HCT116 (cell line): ENCODE data around the gene LRP11. TPM values are rescaled to one million over a fixed set of nuclear protein-coding genes. Genes with fewer than 3 reads are reported as not detected.

ENCODE experiments used
- ATAC-seq: fragments of 200-7000 bp; cut with Tn5 transposase; 2 replicates; pipeline ENCODE4 v1.9.1; 2020; ENCODE audit warnings: mild to moderate bottlenecking, moderate library complexity
- BruUV-seq: library from RNA; stranded (reverse); fragments of 400-500 nt; replicated peaks from 2 replicates; lab custom pipeline; 2021; lab: Mats Ljungman, UMichigan
- CTCF ChIA-PET: fragments of 300-600 bp; sonication (Branson Sonifier 250); formaldehyde crosslinking; loops from one replicate; lab custom pipeline; 2021; ENCODE audit warnings: antibody characterized with exemption; lab: Charles Lee
- POLR2A ChIA-PET: fragments of 300-600, 350-600 bp; sonication (Branson Sonifier 250); formaldehyde crosslinking; loops from one replicate; lab custom pipeline; 2021; ENCODE audit warnings: antibody characterized with exemption; lab: Charles Lee
- RAD21 ChIA-PET, 2 experiments: fragments of 300-600 bp; sonication (Branson Sonifier 250); formaldehyde crosslinking; loops; one replicate each; lab custom pipeline; 2023; ENCODE audit warnings: low total read pairs in 2 of 2; ENCODE audit not compliant: uncharacterized antibody in 2 of 2, unreplicated experiment in 2 of 2, low non-redundant PET in 1 of 2; lab: Charles Lee
- DNase-seq: peaks from one replicate; pipeline ENCODE4 v3.0.0-alpha.2; 2010; ENCODE audit warnings: low read depth, low spot score
- H2AFZ ChIP-seq: fragments of 200-600 bp; shearing (Covaris generic), sonication (generic); 2 replicates; pipeline ENCODE4 v1.6.1; 2017; ENCODE audit warnings: low read depth, mixed run types, mixed read lengths, antibody characterized with exemption, low read length; ENCODE audit not compliant: poor library complexity, severe bottlenecking
- H3K27ac ChIP-seq: 2 replicates; pipeline ENCODE4 v1.5.1; 2012; ENCODE audit warnings: low read depth, low read length
- H3K27me3 ChIP-seq: fragments of 200-600 bp; sonication (generic); 2 replicates; pipeline ENCODE4 v1.6.1; 2016; ENCODE audit warnings: mixed run types, low read length, mixed read lengths; ENCODE audit not compliant: insufficient read depth
- H3K36me3 ChIP-seq, 2 experiments: fragments of 200-500 bp in 1 of 2; fragments of 200-600 bp in 1 of 2; sonication (Bioruptor generic) in 1 of 2; sonication (generic) in 1 of 2; 2 replicates each; pipeline versions ENCODE4 v1.5.1 to v1.6.1; 2014 to 2016; ENCODE audit warnings: low read length in 2 of 2, inconsistent platforms in 1 of 2, mixed read lengths in 1 of 2, mixed run types in 1 of 2; ENCODE audit not compliant: insufficient read depth in 2 of 2, control insufficient read depth in 1 of 2
- H3K4me1 ChIP-seq, 2 experiments: fragments of 200-600 bp in 1 of 2; sonication (generic) in 1 of 2; 2 replicates each; pipeline versions ENCODE4 v1.5.1 to v1.6.1; 2012 to 2017; ENCODE audit warnings: low read length in 2 of 2, inconsistent platforms in 1 of 2, mild to moderate bottlenecking in 1 of 2, mixed read lengths in 1 of 2, mixed run types in 1 of 2, moderate library complexity in 1 of 2; ENCODE audit not compliant: insufficient read depth in 2 of 2, control insufficient read depth in 1 of 2
- H3K4me2 ChIP-seq: fragments of 200-600 bp; sonication (generic); 2 replicates; pipeline ENCODE4 v1.6.1; 2017; ENCODE audit warnings: mixed run types, low read length, mixed read lengths
- H3K4me3 ChIP-seq, 2 experiments: fragments of 200-600 bp in 1 of 2; sonication (generic) in 1 of 2; replicated peaks in 1 of 2; 2 replicates each; pipeline ENCODE4 v1.5.1; 2011 to 2016; ENCODE audit warnings: low read length in 2 of 2, control low read depth in 1 of 2, low read depth in 1 of 2, mild to moderate bottlenecking in 1 of 2, mixed read lengths in 1 of 2, mixed run types in 1 of 2
- H3K79me2 ChIP-seq: fragments of 200-600 bp; sonication (generic); 2 replicates; pipeline ENCODE4 v1.6.1; 2017; ENCODE audit warnings: mild to moderate bottlenecking, mixed run types, low read length, moderate library complexity, mixed read lengths; ENCODE audit not compliant: insufficient read depth
- H3K9ac ChIP-seq: fragments of 200-600 bp; sonication (generic); 2 replicates; pipeline ENCODE4 v1.6.1; 2016; ENCODE audit warnings: low read length, mixed read lengths
- H3K9me2 ChIP-seq: fragments of 200-600 bp; sonication (generic), shearing (Covaris generic); 2 replicates; pipeline ENCODE4 v1.6.1; 2017; ENCODE audit warnings: mixed run types, mild to moderate bottlenecking, moderate library complexity; ENCODE audit not compliant: insufficient read depth
- H3K9me3 ChIP-seq, 2 experiments: fragments of 200-500 bp in 1 of 2; fragments of 200-600 bp in 1 of 2; sonication (Bioruptor generic) in 1 of 2; sonication (generic) in 1 of 2; 2 replicates each; pipeline ENCODE4 v1.6.1; 2014 to 2017; ENCODE audit warnings: low read length in 2 of 2, mixed read lengths in 2 of 2, inconsistent platforms in 1 of 2, low read depth in 1 of 2, mild to moderate bottlenecking in 1 of 2, mixed run types in 1 of 2, moderate library complexity in 1 of 2; ENCODE audit not compliant: control insufficient read depth in 1 of 2, insufficient read depth in 1 of 2
- H4K20me1 ChIP-seq: fragments of 200-600 bp; sonication (generic), shearing (Covaris generic); 2 replicates; pipeline ENCODE4 v1.6.1; 2017; ENCODE audit warnings: mixed run types, mild to moderate bottlenecking, moderate library complexity; ENCODE audit not compliant: insufficient read depth
- ATF3 ChIP-seq: IDR thresholded peaks from 2 replicates; pipeline ENCODE4 v1.6.1; 2012
- CTCF ChIP-seq, 3 experiments: fragments of 200-600 bp in 1 of 3; sonication (generic) in 1 of 3; IDR thresholded peaks in 2 of 3; conservative IDR thresholded peaks in 1 of 3; 2 replicates each; pipeline ENCODE4 v1.5.1; 2012 to 2017; ENCODE audit warnings: low read depth in 2 of 3, low read length in 2 of 3, antibody characterized with exemption in 1 of 3, borderline replicate concordance in 1 of 3, control low read depth in 1 of 3, mild to moderate bottlenecking in 1 of 3, mixed read lengths in 1 of 3, mixed run types in 1 of 3, moderate library complexity in 1 of 3; ENCODE audit not compliant: insufficient read depth in 1 of 3
- EZH2phosphoT487 ChIP-seq: fragments of 200-600 bp; IDR thresholded peaks from 2 replicates; pipeline ENCODE4 v1.6.1; 2018; ENCODE audit warnings: antibody characterized with exemption, borderline replicate concordance
- FOSL1 ChIP-seq: IDR thresholded peaks from 2 replicates; pipeline ENCODE4 v1.6.1; 2012; ENCODE audit warnings: low read depth
- POLR2AphosphoS5 ChIP-seq: IDR thresholded peaks from 2 replicates; pipeline ENCODE4 v1.6.1; 2011; ENCODE audit warnings: mild to moderate bottlenecking, low read depth, low read length, moderate library complexity
- REST ChIP-seq: IDR thresholded peaks from 2 replicates; pipeline ENCODE4 v1.6.1; 2012; ENCODE audit warnings: low read depth
- SIN3A ChIP-seq: IDR thresholded peaks from 2 replicates; pipeline ENCODE4 v1.6.1; 2012; ENCODE audit warnings: low read depth
- YY1 ChIP-seq: IDR thresholded peaks from 2 replicates; pipeline ENCODE4 v1.6.1; 2011; ENCODE audit warnings: low read length, low read depth, moderate library complexity, mild to moderate bottlenecking; ENCODE audit not compliant: insufficient replicate concordance; ENCODE audit errors: extremely low read depth
- intact Hi-C: fragments of 100-400 bp; cut with micrococcal nuclease; formaldehyde crosslinking; loops from 2 replicates; pipeline ENCODE4 v1.10.0; 2022
- total RNA-seq: library from RNA; stranded (reverse); gene quantifications from one replicate; pipeline ENCODE4 v1.2.1, GENCODE V29; 2021; ENCODE audit not compliant: unreplicated experiment

The LRP11 gene
- total RNA-seq, 1 experiment from 2014 or later, result 27.8 TPM

DNA sequence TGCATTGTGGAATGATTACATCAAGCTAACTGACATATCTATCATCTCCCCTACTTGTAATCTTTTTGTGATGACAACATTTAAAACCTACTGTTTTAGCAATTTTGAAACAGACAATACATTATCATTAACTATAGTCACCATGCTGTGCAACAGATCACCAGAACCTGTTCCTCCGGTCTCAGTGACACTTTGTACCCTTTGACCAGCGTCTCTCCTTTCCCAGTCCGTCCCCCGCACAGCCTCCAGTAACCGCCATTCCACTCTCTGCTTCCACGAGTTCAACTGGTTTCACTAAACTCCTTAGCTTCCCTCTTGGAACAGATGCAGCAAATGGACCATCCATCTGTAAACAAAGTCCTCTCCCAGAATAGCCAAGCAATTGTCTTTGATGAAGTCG lies 21.8 kb downstream of the LRP11 start:
- POLR2A ChIA-PET, result no interaction called here
- Histone ChIP-seq H3K4me2 (no peak overlapping the region), H3K9me2 (no peaks in the 10 kb centered on the region), H3K4me3 (no peak overlapping the region), H3K27me3 (no peaks in the 10 kb centered on the region), H3K9me3 (no peaks in the 10 kb centered on the region), H3K27ac (no peak overlapping the region), H3K4me1 (peaks cover 37 to 52% of the 10 kb centered on the region in 2 experiments), H3K79me2 (no peaks in the 10 kb centered on the region), H3K36me3 (no peaks in the 10 kb centered on the region), H4K20me1 (no peaks in the 10 kb centered on the region), H2AFZ (no peak overlapping the region), H3K9ac (no peak overlapping the region)
- CTCF ChIA-PET, result interaction anchor here (0.6 kb wide), 1 partner anchor 10 kb away, joined by 3 read pairs; no protein-coding TSS in a partner anchor
- no peak for ATAC-seq
- DNase-seq, result no peak
- RAD21 ChIA-PET, result no interaction called here
- TF ChIP-seq FOSL1, result no peak
- TF ChIP-seq CTCF (IDR thresholded peaks at IDR 0.05 in 2 of 3, conservative IDR thresholded peaks at IDR 0.05 in 1 of 3; ENCODE audit: borderline replicate concordance in 1 of 3, insufficient read depth in 1 of 3, low read depth in 2 of 3, low read length in 2 of 3), result no peak
- no peak for TF ChIP-seq REST
- no peak for TF ChIP-seq YY1
- no peak for TF ChIP-seq ATF3
- TF ChIP-seq EZH2phosphoT487, result no peak
- no peak for TF ChIP-seq POLR2AphosphoS5
- TF ChIP-seq SIN3A, result no peak
- BruUV-seq, result no TSS peak
- intact Hi-C loops, result loop anchor here (10.0 kb wide), 1 partner anchor 972 kb away; no protein-coding TSS in a partner anchor
